Upper lobe of left lung (tissue), 4 donors: Measurements from ENCODE around the gene CHST7.

Source experiments
- CTCF ChIP-seq, 6 experiments: fragments of 450-650 bp in 4 of 6; fragments of 200-600 bp in 2 of 6; sonication (generic) in 2 of 6; IDR thresholded peaks; one replicate each; pipeline ENCODE4 v1.5.1; 2016 to 2019; ENCODE audit warnings: antibody characterized with exemption in 6 of 6
- EP300 ChIP-seq, 4 donors: sonication (generic); formaldehyde crosslinking; IDR thresholded peaks; one replicate each; pipeline ENCODE4 v1.5.1; 2017; ENCODE audit warnings: antibody characterized with exemption in 4 of 4, control low read depth in 2 of 4
- POLR2A ChIP-seq, 4 donors: fragments of 450-650 bp; IDR thresholded peaks; one replicate each; pipeline ENCODE4 v1.5.1; 2016 to 2017; ENCODE audit warnings: antibody characterized with exemption in 4 of 4, mild to moderate bottlenecking in 2 of 4
- POLR2AphosphoS5 ChIP-seq, 2 donors: sonication (generic); formaldehyde crosslinking; IDR thresholded peaks; one replicate each; pipeline ENCODE4 v1.5.1; 2017; ENCODE audit warnings: antibody characterized with exemption in 2 of 2

- TF ChIP-seq CTCF (IDR thresholded peaks at IDR 0.05) = no peak
- TF ChIP-seq POLR2A (IDR thresholded peaks at IDR 0.05) = no peak
- no peak for TF ChIP-seq POLR2AphosphoS5 (IDR thresholded peaks at IDR 0.05)
- TF ChIP-seq EP300 (IDR thresholded peaks at IDR 0.05) = no peak
Measured at GRCh38 chrX:46576458-46576857, 2.9 kb downstream of the CHST7 start.
